Astrocyte (in vitro differentiated cells and primary cell): ENCODE results near the gene UTP18.

Experiments
- EZH2 ChIP-seq: IDR thresholded peaks from 2 replicates; pipeline ENCODE4 v1.6.1; 2012; ENCODE audit warnings: mild to moderate bottlenecking, low read length, inconsistent platforms; ENCODE audit not compliant: insufficient read depth
- TF ChIP-seq, protein P1 (sequence below): IDR thresholded peaks from 2 replicates; pipeline ENCODE4 v1.5.1; 2011; ENCODE audit warnings: low read depth, mild to moderate bottlenecking, inconsistent platforms, low read length, moderate library complexity; ENCODE audit not compliant: insufficient read depth

- TF ChIP-seq, protein P1, sequence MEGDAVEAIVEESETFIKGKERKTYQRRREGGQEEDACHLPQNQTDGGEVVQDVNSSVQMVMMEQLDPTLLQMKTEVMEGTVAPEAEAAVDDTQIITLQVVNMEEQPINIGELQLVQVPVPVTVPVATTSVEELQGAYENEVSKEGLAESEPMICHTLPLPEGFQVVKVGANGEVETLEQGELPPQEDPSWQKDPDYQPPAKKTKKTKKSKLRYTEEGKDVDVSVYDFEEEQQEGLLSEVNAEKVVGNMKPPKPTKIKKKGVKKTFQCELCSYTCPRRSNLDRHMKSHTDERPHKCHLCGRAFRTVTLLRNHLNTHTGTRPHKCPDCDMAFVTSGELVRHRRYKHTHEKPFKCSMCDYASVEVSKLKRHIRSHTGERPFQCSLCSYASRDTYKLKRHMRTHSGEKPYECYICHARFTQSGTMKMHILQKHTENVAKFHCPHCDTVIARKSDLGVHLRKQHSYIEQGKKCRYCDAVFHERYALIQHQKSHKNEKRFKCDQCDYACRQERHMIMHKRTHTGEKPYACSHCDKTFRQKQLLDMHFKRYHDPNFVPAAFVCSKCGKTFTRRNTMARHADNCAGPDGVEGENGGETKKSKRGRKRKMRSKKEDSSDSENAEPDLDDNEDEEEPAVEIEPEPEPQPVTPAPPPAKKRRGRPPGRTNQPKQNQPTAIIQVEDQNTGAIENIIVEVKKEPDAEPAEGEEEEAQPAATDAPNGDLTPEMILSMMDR: no peak
- TF ChIP-seq EZH2: no peak
Measured at GRCh38 chr17:51244041-51244440, 16.3 kb upstream of the UTP18 start.
